CD8-positive, alpha-beta memory T cell (primary cell): Measurements from ENCODE around the gene UGCG. TPM values are rescaled to one million over a fixed set of nuclear protein-coding genes. Genes with fewer than 3 reads are reported as not detected.
A peak's percentile ranks its signal among the peaks of the same experiment; 100 is the strongest.

Experiments
- CTCF ChIA-PET: fragments of 350-600 bp; sonication (Branson Sonifier 250); formaldehyde crosslinking; loops from one replicate; lab custom pipeline; 2021; ENCODE audit warnings: antibody characterized with exemption; lab: Charles Lee
- POLR2A ChIA-PET: fragments of 350-600 bp; sonication (Branson Sonifier 250); formaldehyde crosslinking; loops from one replicate; lab custom pipeline; 2021; ENCODE audit warnings: antibody characterized with exemption; lab: Charles Lee
- DNase-seq, 5 donors: peaks; one replicate each; pipeline versions ENCODE4 v3.0.0 to v3.0.0-alpha.2; 2020 to 2022; ENCODE audit warnings: mixed read lengths in 1 of 5
- H3K27ac ChIP-seq: one replicate; pipeline ENCODE4 v1.7.0; 2013; ENCODE audit warnings: low read depth, mild to moderate bottlenecking, low read length, moderate library complexity
- H3K27me3 ChIP-seq: 2 replicates; pipeline ENCODE4 v1.7.0; 2013; ENCODE audit warnings: low read length, mild to moderate bottlenecking; ENCODE audit not compliant: insufficient read depth, poor library complexity, severe bottlenecking
- H3K36me3 ChIP-seq: 2 replicates; pipeline ENCODE4 v1.7.0; 2013; ENCODE audit warnings: mild to moderate bottlenecking, low read length, moderate library complexity; ENCODE audit not compliant: insufficient read depth
- H3K4me1 ChIP-seq: 2 replicates; pipeline ENCODE4 v1.7.0; 2013; ENCODE audit warnings: mild to moderate bottlenecking, low read length, moderate library complexity; ENCODE audit not compliant: insufficient read depth
- H3K4me3 ChIP-seq: 2 replicates; pipeline ENCODE4 v1.7.0; 2013; ENCODE audit warnings: mild to moderate bottlenecking, low read length
- H3K9me3 ChIP-seq: 2 replicates; pipeline ENCODE4 v1.7.0; 2013; ENCODE audit warnings: mild to moderate bottlenecking, low read length
- H3K27ac Mint-ChIP-seq, 8 donors: one replicate each; pipeline ENCODE4 v1.8.0; 2020 to 2021; ENCODE audit warnings: mixed read lengths in 8 of 8, mild to moderate bottlenecking in 6 of 8, inconsistent platforms in 3 of 8, moderate library complexity in 3 of 8
- H3K27me3 Mint-ChIP-seq, 2 donors: one replicate each; pipeline ENCODE4 v1.8.0; 2020 to 2021; ENCODE audit warnings: mixed read lengths in 2 of 2, mild to moderate bottlenecking in 1 of 2, moderate library complexity in 1 of 2
- H3K36me3 Mint-ChIP-seq, 3 donors: one replicate each; pipeline ENCODE4 v1.8.0; 2020 to 2021; ENCODE audit warnings: mixed read lengths in 3 of 3, inconsistent platforms in 1 of 3, mild to moderate bottlenecking in 1 of 3
- H3K4me1 Mint-ChIP-seq, 3 donors: one replicate each; pipeline ENCODE4 v1.8.0; 2020 to 2021; ENCODE audit warnings: mixed read lengths in 3 of 3, inconsistent platforms in 1 of 3, mild to moderate bottlenecking in 1 of 3
- H3K4me3 Mint-ChIP-seq, 7 donors: one replicate each; pipeline ENCODE4 v1.8.0; 2020 to 2021; ENCODE audit warnings: mixed read lengths in 7 of 7, mild to moderate bottlenecking in 6 of 7, moderate library complexity in 4 of 7, inconsistent platforms in 2 of 7
- H3K9me3 Mint-ChIP-seq, 5 donors: one replicate each; pipeline ENCODE4 v1.8.0; 2020 to 2022; ENCODE audit warnings: mixed read lengths in 5 of 5, mild to moderate bottlenecking in 3 of 5, moderate library complexity in 2 of 5, inconsistent platforms in 1 of 5
- polyA plus RNA-seq: library from polyadenylated mRNA; unstranded; fragments of 300-500 nt; fragmentation: Illumina TruSeq; gene quantifications from one replicate; pipeline ENCODE4 v1.2.3, GENCODE V29; 2021
- total RNA-seq, 2 experiments: library from RNA; stranded (reverse); gene quantifications; one replicate each; pipeline ENCODE4 v1.2.3, GENCODE V29; 2021

UGCG gene
- total and polyA plus RNA-seq, 3 experiments from 2014 or later, result 13.1 to 23.2 (median 20.4) TPM

DNA sequence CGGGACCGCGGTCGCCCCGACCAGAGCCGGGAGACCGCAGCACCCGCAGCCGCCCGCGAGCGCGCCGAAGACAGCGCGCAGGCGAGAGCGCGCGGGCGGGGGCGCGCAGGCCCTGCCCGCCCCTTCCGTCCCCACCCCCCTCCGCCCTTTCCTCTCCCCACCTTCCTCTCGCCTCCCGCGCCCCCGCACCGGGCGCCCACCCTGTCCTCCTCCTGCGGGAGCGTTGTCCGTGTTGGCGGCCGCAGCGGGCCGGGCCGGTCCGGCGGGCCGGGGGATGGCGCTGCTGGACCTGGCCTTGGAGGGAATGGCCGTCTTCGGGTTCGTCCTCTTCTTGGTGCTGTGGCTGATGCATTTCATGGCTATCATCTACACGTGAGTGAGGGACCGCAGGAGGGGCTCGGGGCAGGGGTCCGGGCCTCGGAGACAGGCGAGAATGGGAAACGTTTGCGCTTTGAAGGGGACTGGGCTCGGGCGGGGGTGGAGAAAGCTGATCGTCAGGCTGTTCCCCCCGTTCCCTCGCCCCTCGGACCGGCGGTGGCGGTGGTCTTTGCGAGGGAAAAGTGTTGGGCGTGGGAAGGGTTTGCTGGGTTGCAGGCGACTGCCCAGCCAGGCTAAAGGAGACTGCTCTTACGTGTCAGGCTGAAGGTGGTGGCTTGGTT, 457 bp downstream of the UGCG start:
- Mint-ChIP-seq H3K4me3 (peak overlapping the region in 3 of 7 donors; percentile 95 to 98 (median 96)), H3K27me3 (no peaks in the 10 kb centered on the region), H3K9me3 (no peaks in the 10 kb centered on the region), H3K27ac (no peak overlapping the region), H3K4me1 (peaks cover 15 to 28% (median 26%) of the 10 kb centered on the region in 3 donors), H3K36me3 (peaks cover 0 to 3% (median 0%) of the 10 kb centered on the region in 3 donors)
- Histone ChIP-seq H3K27me3 (no peaks in the 10 kb centered on the region), H3K36me3 (no peaks in the 10 kb centered on the region), H3K4me1 (peaks cover 46% of the 10 kb centered on the region), H3K4me3 (peak overlapping the region; percentile 72), H3K27ac (peak overlapping the region; percentile 71), H3K9me3 (no peaks in the 10 kb centered on the region)
- ChIA-PET POLR2A (interaction anchor here (0.8 to 2.1 kb wide), 9 partner anchors 18 to 482 kb away, joined by 3 to 12 read pairs (median 4); partner anchors contain the start of gene PTBP3), CTCF (interaction anchor here (0.7 to 1.8 kb wide), 5 partner anchors 18 to 178 kb away, joined by 3 to 6 read pairs (median 4); no protein-coding TSS in a partner anchor)
- DNase-seq, result peak in 4 of 5 donors; percentile 20 to 73 (median 54)

DNA sequence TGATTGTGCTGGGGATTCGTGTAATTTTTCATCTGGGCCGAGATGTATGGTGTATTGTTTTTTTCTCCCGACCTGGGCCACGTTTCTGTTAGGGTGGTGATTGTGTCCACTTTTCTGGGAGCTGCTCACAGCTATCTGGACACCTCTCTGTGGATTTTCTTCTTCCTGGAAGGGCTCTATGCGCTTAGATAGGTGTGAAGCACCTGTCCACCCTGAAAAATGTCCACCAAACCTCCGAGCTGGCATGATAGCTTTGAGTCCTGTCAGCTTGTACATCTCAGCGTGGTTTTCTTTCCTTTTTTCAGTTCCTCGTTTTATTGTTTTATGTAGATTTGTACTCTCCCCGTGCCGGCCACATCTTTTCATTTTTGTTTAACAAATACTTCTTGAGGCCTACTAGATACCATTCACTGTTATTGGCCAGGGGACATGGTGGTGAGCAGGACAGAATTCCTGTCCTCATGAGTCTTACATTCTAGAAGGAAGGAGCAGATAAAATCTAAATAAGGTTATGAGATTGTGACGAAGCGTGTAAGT, 1.1 kb downstream of the UGCG start:
- H3K4me1 ChIP-seq, result peaks cover 46% of the 10 kb centered on the region
- Mint-ChIP-seq H3K4me1 (peaks cover 9 to 22% (median 20%) of the 10 kb centered on the region in 3 donors), H3K36me3 (peaks cover 0 to 3% (median 0%) of the 10 kb centered on the region in 3 donors), H3K27ac (no peak overlapping the region), H3K4me3 (no peak overlapping the region), H3K27me3 (no peaks in the 10 kb centered on the region), H3K9me3 (no peaks in the 10 kb centered on the region)
- no peaks in the 10 kb centered on the region for H3K27me3 ChIP-seq
- ChIA-PET POLR2A (interaction anchor here (0.9 to 2.1 kb wide), 4 partner anchors 23 to 137 kb away, joined by 3 to 12 read pairs (median 6); no protein-coding TSS in a partner anchor), CTCF (interaction anchor here (1.6 to 1.8 kb wide), 2 partner anchors 17 to 40 kb away, joined by 5 to 6 read pairs; no protein-coding TSS in a partner anchor)
- no peaks in the 10 kb centered on the region for H3K36me3 ChIP-seq
- H3K27ac ChIP-seq, result peak overlapping the region; percentile 71
- peak in 1 of 5 donors; percentile 17 for DNase-seq
- no peaks in the 10 kb centered on the region for H3K9me3 ChIP-seq
- peak overlapping the region; percentile 72 for H3K4me3 ChIP-seq

DNA sequence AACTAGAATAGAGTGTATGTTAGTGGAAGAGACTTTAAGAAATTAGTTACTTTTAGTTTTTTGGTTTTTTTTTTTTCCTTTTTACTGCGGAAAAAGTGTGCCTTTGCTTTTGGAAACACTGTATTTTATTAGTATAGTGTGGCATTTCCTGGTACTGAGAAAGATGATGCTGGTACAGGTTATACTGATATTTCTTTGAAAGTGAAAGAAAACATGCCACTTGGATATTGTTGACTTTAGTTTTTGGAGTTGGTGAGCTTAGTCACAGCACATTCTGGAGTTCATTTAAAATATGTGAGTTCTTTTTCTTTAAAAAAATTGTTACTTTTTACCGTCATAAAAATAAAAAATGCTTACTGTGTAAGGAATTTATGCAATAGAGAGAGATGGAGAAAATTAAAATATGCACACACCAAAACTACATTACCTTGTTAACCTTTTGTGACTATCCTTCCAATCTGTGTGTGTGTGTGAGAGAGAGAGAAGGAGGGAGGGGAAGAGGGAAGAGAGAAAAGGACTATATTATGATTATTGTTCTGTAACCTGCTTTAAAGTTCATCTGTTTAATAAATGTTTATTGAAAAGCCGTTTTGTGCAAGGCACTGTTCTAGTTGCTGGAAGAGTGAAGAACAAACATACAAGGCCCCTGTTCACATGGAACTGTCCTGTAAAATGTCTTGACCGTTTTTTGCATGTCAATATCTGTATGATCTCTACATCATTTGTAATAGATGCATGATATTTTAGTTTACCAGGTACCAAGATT, 1.9 kb downstream of the UGCG start:
- Mint-ChIP-seq H3K4me3 (no peak overlapping the region), H3K9me3 (no peaks in the 10 kb centered on the region), H3K4me1 (peaks cover 7 to 19% (median 13%) of the 10 kb centered on the region in 3 donors), H3K27ac (no peak overlapping the region), H3K27me3 (no peaks in the 10 kb centered on the region), H3K36me3 (peaks cover 0 to 3% (median 0%) of the 10 kb centered on the region in 3 donors)
- Histone ChIP-seq H3K9me3 (no peaks in the 10 kb centered on the region), H3K4me3 (peak overlapping the region; percentile 72), H3K4me1 (peaks cover 52% of the 10 kb centered on the region), H3K27me3 (no peaks in the 10 kb centered on the region), H3K27ac (peak overlapping the region; percentile 71), H3K36me3 (no peaks in the 10 kb centered on the region)
- POLR2A ChIA-PET, result interaction anchor here (2.0 kb wide), 1 partner anchor 40 kb away, joined by 7 read pairs; no protein-coding TSS in a partner anchor
- no peak for DNase-seq
- CTCF ChIA-PET, result interaction anchor here (1.8 kb wide), 1 partner anchor 39 kb away, joined by 6 read pairs; no protein-coding TSS in a partner anchor

DNA sequence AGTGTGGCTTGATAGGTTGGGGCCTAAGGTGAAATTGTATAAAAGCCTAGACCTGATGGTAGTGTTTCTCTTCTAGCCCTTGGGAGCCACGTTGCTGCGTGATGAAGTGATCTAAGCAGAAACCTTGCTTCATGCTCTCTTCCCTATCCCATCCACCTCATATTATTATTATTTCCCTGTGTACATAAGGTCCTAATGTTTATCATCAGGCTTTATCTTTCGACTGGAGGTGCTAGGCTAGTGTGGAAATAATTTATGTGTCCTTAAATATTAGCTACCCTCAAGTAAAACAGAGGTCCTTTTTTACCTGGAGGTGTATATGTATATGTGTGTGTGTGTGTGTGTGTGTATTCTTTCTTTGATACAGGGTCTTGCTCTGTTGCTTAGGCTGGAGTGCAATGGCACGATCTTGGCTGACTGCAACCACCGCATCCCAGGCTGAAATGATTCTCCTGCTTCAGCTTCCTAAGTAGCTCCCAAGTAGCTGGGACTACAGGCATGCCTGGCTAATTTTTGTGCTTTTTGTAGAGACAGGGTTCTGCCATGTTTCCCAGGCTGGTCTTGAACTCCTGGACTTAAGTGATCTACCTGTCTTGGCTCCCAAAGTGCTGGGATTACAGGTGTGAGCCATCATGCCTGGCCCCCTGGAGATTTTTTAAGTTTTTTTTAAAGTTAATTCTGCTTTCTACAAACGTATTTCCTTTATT, 3.7 kb downstream of the UGCG start:
- Mint-ChIP-seq H3K4me1 (peaks cover 24 to 26% (median 24%) of the 10 kb centered on the region in 3 donors), H3K4me3 (peak overlapping the region in 2 of 7 donors; percentile 42 to 72), H3K27ac (peak overlapping the region in 2 of 8 donors; percentile 34 to 39), H3K36me3 (peaks cover 0 to 3% (median 2%) of the 10 kb centered on the region in 3 donors), H3K9me3 (no peaks in the 10 kb centered on the region), H3K27me3 (no peaks in the 10 kb centered on the region)
- ChIA-PET CTCF (no interaction called here), POLR2A (no interaction called here)
- Histone ChIP-seq H3K27ac (peak overlapping the region; percentile 30), H3K36me3 (no peaks in the 10 kb centered on the region), H3K9me3 (no peaks in the 10 kb centered on the region), H3K4me3 (no peak overlapping the region), H3K4me1 (peaks cover 68% of the 10 kb centered on the region), H3K27me3 (no peaks in the 10 kb centered on the region)
- no peak for DNase-seq

DNA sequence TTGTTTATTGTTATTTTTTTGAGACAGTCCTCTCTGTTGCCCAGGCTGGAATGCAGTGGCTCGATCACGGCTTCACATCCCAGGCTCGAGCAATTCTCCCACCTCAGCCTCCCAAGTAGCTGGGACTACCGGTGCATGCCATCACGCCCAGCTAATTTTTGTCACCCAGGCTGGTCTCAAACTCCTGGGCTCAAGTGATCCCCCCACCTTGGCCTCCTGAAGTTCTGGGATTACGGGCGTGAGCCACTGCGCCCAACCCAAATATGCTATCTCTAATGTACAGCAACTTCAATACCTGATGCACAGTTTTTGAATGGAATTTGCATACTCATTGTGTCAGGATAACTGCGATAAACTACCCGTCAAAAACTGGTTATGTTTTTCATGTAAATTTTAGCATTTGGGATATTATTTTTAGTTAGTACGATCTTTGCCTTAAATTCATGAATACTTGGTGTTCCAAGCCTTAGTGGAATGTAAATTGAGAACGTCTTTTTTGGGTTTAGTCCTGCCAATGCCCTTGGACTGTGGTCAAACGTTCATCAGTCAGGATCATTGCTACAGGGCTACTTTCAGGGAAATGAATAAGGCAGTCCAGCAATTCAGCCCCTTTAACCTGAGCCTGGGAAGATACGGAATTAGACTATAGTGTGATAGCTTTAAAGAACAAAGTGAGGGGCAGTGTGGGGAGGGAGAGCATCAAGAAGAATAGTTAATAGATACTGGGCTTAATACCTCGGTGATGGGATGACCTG, 4.4 kb downstream of the UGCG start:
- ChIA-PET POLR2A (interaction anchor here (0.5 kb wide), 1 partner anchor 79 kb away, joined by 3 read pairs; no protein-coding TSS in a partner anchor), CTCF (interaction anchor here (1.1 kb wide), 1 partner anchor 174 kb away, joined by 6 read pairs; no protein-coding TSS in a partner anchor)
- Mint-ChIP-seq H3K27ac (no peak overlapping the region), H3K27me3 (no peaks in the 10 kb centered on the region), H3K4me1 (peaks cover 25 to 27% (median 25%) of the 10 kb centered on the region in 3 donors), H3K36me3 (peaks cover 0 to 4% (median 2%) of the 10 kb centered on the region in 3 donors), H3K4me3 (no peak overlapping the region), H3K9me3 (no peaks in the 10 kb centered on the region)
- H3K4me1 ChIP-seq, result peaks cover 65% of the 10 kb centered on the region
- no peak overlapping the region for H3K4me3 ChIP-seq
- H3K9me3 ChIP-seq, result no peaks in the 10 kb centered on the region
- H3K27ac ChIP-seq, result peak overlapping the region; percentile 30
- no peaks in the 10 kb centered on the region for H3K36me3 ChIP-seq
- no peaks in the 10 kb centered on the region for H3K27me3 ChIP-seq
- no peak for DNase-seq

DNA sequence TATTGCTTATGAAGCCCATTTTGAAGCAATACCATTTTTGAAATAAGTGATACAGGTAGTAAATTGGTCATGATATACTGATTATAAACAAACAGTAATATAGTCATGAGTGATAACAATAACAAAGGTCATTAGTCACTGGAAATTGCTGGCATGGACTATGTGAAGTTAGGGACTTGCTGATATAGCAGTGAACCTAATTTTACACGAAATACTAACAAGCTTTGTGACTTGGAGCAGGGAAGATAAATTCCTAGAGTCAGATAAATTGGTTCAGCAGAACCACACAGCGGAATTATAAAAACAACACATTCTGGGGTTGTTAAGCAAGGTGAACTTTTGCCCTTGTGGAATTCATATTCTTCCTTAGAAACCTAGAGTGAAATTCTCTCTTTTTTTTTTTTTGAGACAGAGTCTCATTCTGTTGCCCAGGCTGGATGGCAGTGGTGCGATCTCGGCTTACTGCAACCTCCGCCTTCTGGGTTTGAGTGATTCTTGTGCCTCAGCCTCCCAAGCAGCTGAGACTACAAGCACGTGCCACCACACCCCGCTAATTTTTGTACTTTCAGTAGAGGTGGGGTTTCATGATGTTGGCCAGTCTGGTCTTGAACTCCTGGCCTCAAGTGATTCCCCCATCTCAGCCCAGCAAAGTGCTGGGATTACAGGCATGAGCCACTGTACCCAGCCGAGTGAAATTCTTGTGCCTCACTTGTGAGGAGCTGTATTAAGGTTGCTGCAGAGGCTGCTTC, 6.0 kb downstream of the UGCG start:
- Histone ChIP-seq H3K36me3 (peaks cover 6% of the 10 kb centered on the region), H3K4me1 (peaks cover 70% of the 10 kb centered on the region), H3K27me3 (no peaks in the 10 kb centered on the region), H3K9me3 (no peaks in the 10 kb centered on the region), H3K4me3 (peak overlapping the region; percentile 7), H3K27ac (no peak overlapping the region)
- no peaks in the 10 kb centered on the region for H3K27me3 Mint-ChIP-seq
- H3K36me3 Mint-ChIP-seq, result peaks cover 0 to 5% (median 4%) of the 10 kb centered on the region in 3 donors
- H3K27ac Mint-ChIP-seq, result no peak overlapping the region
- DNase-seq, result no peak
- ChIA-PET CTCF (interaction anchor here (0.6 to 1.1 kb wide), 2 partner anchors 24 to 172 kb away, joined by 4 to 6 read pairs; no protein-coding TSS in a partner anchor), POLR2A (no interaction called here)
- H3K4me1 Mint-ChIP-seq, result peaks cover 36 to 40% (median 38%) of the 10 kb centered on the region in 3 donors
- no peaks in the 10 kb centered on the region for H3K9me3 Mint-ChIP-seq
- peak overlapping the region in 1 of 7 donors; percentile 12 for H3K4me3 Mint-ChIP-seq
